Measurements from ENCODE around the gene WDR12. TPM values are rescaled to one million over a fixed set of nuclear protein-coding genes. Genes with fewer than 3 reads are reported as not detected.

The WDR12 gene
- polyA plus RNA-seq, 1 of the 3 experiments (the other 2 are of a cell fraction) = 21.2 TPM

GRCh38 chr2:202861987-202862386, 49.5 kb downstream of the WDR12 start:
- Histone ChIP-seq H3K27me3 (ENCODE audit: insufficient read depth) (no peaks in the 10 kb centered on the region), H2AFZ (ENCODE audit: low read depth) (no peak overlapping the region), H3K4me1 (ENCODE audit: control insufficient read depth in 1 of 2, insufficient read depth in 2 of 2, low read depth in 1 of 2, low read length in 1 of 2) (no peaks in the 10 kb centered on the region), H3K27ac (ENCODE audit: low read depth in 2 of 2, low read length in 1 of 2) (no peak overlapping the region), H3K36me3 (replicated peaks in 1 of 2; ENCODE audit: control insufficient read depth in 1 of 2, insufficient read depth in 2 of 2, low read length in 1 of 2) (no peaks in the 10 kb centered on the region), H3K9me3 (no peaks in the 10 kb centered on the region), H3K9ac (no peak overlapping the region), H3F3A (replicated peaks; ENCODE audit: insufficient read depth) (no peaks in the 10 kb centered on the region), H3K4me3 (ENCODE audit: low read depth in 2 of 2, low read length in 1 of 2) (no peak overlapping the region), H3K4me2 (no peak overlapping the region), H3K9me2 (no peaks in the 10 kb centered on the region), H4K20me1 (ENCODE audit: insufficient read depth) (no peaks in the 10 kb centered on the region), H3K79me2 (ENCODE audit: insufficient read depth) (no peaks in the 10 kb centered on the region)
- DNase-seq = no peak
- TF ChIP-seq MEF2A (IDR thresholded peaks at IDR 0.05; ENCODE audit: borderline replicate concordance, low read depth) = no peak
- no peak for TF ChIP-seq SIN3A (IDR thresholded peaks at IDR 0.05; ENCODE audit: borderline replicate concordance, low read depth, low read length)
- no peak for TF ChIP-seq ZBTB33 (IDR thresholded peaks at IDR 0.05; ENCODE audit: borderline replicate concordance, low read depth)
- TF ChIP-seq USF1 (IDR thresholded peaks at IDR 0.05; ENCODE audit: borderline replicate concordance, low read depth) = no peak
- no peak for TF ChIP-seq REST (IDR thresholded peaks at IDR 0.05; ENCODE audit: low read depth, low read length)
- TF ChIP-seq EP300 (IDR thresholded peaks at IDR 0.05; ENCODE audit: borderline replicate concordance in 1 of 2, low read depth in 1 of 2, low read length in 1 of 2) = no peak
- no peak for TF ChIP-seq CTCF (IDR thresholded peaks at IDR 0.05)
- TF ChIP-seq USF2 (IDR thresholded peaks at IDR 0.05; ENCODE audit: borderline replicate concordance, low read depth, low read length) = no peak
- TF ChIP-seq YY1 (IDR thresholded peaks at IDR 0.05; ENCODE audit: low read depth) = no peak
- no peak for TF ChIP-seq RFX5 (IDR thresholded peaks at IDR 0.05; ENCODE audit: low read length)
- no peak for TF ChIP-seq FOXM1 (IDR thresholded peaks at IDR 0.05; ENCODE audit: low read depth)
- TF ChIP-seq GABPA (IDR thresholded peaks at IDR 0.05; ENCODE audit: low read depth) = no peak
- TF ChIP-seq POLR2AphosphoS5 (IDR thresholded peaks at IDR 0.05; ENCODE audit: low read depth, low read length) = no peak
- no peak for TF ChIP-seq NFIC (IDR thresholded peaks at IDR 0.05; ENCODE audit: borderline replicate concordance)
- no peak for TF ChIP-seq PBX3 (IDR thresholded peaks at IDR 0.05)
- no peak for TF ChIP-seq TEAD4 (IDR thresholded peaks at IDR 0.05; ENCODE audit: borderline replicate concordance, insufficient read depth)
- no peak for TF ChIP-seq SMC3 (IDR thresholded peaks at IDR 0.05; ENCODE audit: low read depth, low read length)
- no peak for TF ChIP-seq MXI1 (IDR thresholded peaks at IDR 0.05; ENCODE audit: low read depth, low read length)
- TF ChIP-seq EZH2phosphoT487 (IDR thresholded peaks at IDR 0.05; ENCODE audit: borderline replicate concordance, low read depth) = no peak
- TF ChIP-seq RAD21 (IDR thresholded peaks at IDR 0.05; ENCODE audit: low read length) = no peak
- ChIA-PET CTCF (interaction anchor here (0.6 to 2.0 kb wide), 2 partner anchors 8 to 40 kb away, joined by 3 to 11 read pairs; no protein-coding TSS in a partner anchor), POLR2A (no interaction called here)
- 96% methylated on average over 3 of the region's 3 CpGs for WGBS (ENCODE audit: low lambda C conversion rate)
